Thyroid gland (tissue), 4 donors: ENCODE measurements around the gene ZFHX3. TPM values are rescaled to one million over a fixed set of nuclear protein-coding genes. Genes with fewer than 3 reads are reported as not detected.

Source experiments
- DNase-seq, 2 donors: peaks; one replicate each; pipeline ENCODE4 v3.0.0-alpha.2; 2019
- H3K27ac ChIP-seq, 3 donors: fragments of 200-600 bp; sonication (generic); 1 replicate in 2 of 3; 2 replicates in 1 of 3; pipeline ENCODE4 v1.5.1; 2016 to 2019; ENCODE audit warnings: mild to moderate bottlenecking in 1 of 3, moderate library complexity in 1 of 3
- H3K27me3 ChIP-seq: fragments of 200-600 bp; sonication (generic); one replicate; pipeline ENCODE4 v1.5.1; 2019
- H3K36me3 ChIP-seq, 2 donors: fragments of 200-600 bp; sonication (generic); one replicate each; pipeline ENCODE4 v1.5.1; 2016 to 2019
- H3K4me1 ChIP-seq, 2 donors: fragments of 200-600 bp; sonication (generic); one replicate each; pipeline ENCODE4 v1.5.1; 2017 to 2019
- H3K4me3 ChIP-seq, 3 donors: fragments of 200-600 bp; sonication (generic); replicated peaks in 1 of 3; 1 replicate in 2 of 3; 2 replicates in 1 of 3; pipeline ENCODE4 v1.5.1; 2016; ENCODE audit warnings: mild to moderate bottlenecking in 1 of 3
- H3K9me3 ChIP-seq: fragments of 200-600 bp; sonication (generic); one replicate; pipeline ENCODE4 v1.5.1; 2017
- POLR2A ChIP-seq, 2 donors: fragments of 450-650 bp; IDR thresholded peaks; one replicate each; pipeline ENCODE4 v1.6.1; 2017; ENCODE audit warnings: antibody characterized with exemption in 2 of 2, mild to moderate bottlenecking in 2 of 2, moderate library complexity in 1 of 2
- WGBS, 2 donors: methylation state at CpG; one replicate each; pipeline ENCODE4 v1.1.5; 2017; 5-methylcytosine and 5-hydroxymethylcytosine counted together
- intact Hi-C: fragments of 100-400 bp; cut with DNase I; formaldehyde crosslinking; loops from one replicate; pipeline ENCODE4 v1.15.1; 2023
- total RNA-seq, 4 donors: library from RNA; depleted of rRNA; stranded (reverse); fragments of >200 nt; gene quantifications; one replicate each; pipeline ENCODE4 v1.2.3, GENCODE V29; 2016
- TF ChIP-seq, protein P1 (sequence below), 6 experiments: fragments of 200-600 bp in 3 of 6; fragments of 450-650 bp in 3 of 6; sonication (generic) in 3 of 6; IDR thresholded peaks; one replicate each; pipeline ENCODE4 v1.5.1; 2016 to 2019; ENCODE audit warnings: antibody characterized with exemption in 6 of 6, mild to moderate bottlenecking in 2 of 6, inconsistent platforms in 1 of 6, moderate library complexity in 1 of 6

The ZFHX3 gene
- total RNA-seq, 4 donors from 2014 or later, result 27.4 to 92.9 (median 45.5) TPM

DNA sequence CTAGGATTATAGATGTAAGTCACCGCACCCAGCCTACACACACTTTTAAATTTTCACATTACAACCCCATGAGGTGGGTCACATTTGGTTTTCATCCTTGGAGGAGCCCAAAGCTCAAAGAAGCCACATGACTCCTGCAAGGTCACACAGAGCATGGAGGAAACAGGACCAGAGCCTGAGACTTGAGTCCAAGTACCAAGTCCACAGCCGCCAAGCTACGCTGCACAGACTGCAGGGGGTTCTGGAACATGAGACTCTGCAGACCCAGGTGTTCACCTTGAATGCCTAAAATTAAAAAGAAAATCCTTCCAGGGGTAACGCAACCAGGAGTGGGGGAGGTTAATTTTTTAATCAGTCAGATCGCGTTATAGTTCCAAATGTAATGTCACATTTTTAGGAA is 150.2 kb downstream of the ZFHX3 start:
- no peak overlapping the region for H3K4me3 ChIP-seq
- no peaks in the 10 kb centered on the region for H3K27me3 ChIP-seq
- no peaks in the 10 kb centered on the region for H3K36me3 ChIP-seq
- intact Hi-C loops, result no loop called here
- H3K27ac ChIP-seq, result no peak overlapping the region
- peaks cover 18 to 33% of the 10 kb centered on the region in 2 donors for H3K4me1 ChIP-seq
- TF ChIP-seq, protein P1, sequence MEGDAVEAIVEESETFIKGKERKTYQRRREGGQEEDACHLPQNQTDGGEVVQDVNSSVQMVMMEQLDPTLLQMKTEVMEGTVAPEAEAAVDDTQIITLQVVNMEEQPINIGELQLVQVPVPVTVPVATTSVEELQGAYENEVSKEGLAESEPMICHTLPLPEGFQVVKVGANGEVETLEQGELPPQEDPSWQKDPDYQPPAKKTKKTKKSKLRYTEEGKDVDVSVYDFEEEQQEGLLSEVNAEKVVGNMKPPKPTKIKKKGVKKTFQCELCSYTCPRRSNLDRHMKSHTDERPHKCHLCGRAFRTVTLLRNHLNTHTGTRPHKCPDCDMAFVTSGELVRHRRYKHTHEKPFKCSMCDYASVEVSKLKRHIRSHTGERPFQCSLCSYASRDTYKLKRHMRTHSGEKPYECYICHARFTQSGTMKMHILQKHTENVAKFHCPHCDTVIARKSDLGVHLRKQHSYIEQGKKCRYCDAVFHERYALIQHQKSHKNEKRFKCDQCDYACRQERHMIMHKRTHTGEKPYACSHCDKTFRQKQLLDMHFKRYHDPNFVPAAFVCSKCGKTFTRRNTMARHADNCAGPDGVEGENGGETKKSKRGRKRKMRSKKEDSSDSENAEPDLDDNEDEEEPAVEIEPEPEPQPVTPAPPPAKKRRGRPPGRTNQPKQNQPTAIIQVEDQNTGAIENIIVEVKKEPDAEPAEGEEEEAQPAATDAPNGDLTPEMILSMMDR (IDR thresholded peaks at IDR 0.05), result no peak
- TF ChIP-seq POLR2A (IDR thresholded peaks at IDR 0.05), result no peak
- WGBS, 2 donors, result 98 to 99% methylated on average over 6 of the region's 6 CpGs
- no peaks in the 10 kb centered on the region for H3K9me3 ChIP-seq
- DNase-seq, result no peak

DNA sequence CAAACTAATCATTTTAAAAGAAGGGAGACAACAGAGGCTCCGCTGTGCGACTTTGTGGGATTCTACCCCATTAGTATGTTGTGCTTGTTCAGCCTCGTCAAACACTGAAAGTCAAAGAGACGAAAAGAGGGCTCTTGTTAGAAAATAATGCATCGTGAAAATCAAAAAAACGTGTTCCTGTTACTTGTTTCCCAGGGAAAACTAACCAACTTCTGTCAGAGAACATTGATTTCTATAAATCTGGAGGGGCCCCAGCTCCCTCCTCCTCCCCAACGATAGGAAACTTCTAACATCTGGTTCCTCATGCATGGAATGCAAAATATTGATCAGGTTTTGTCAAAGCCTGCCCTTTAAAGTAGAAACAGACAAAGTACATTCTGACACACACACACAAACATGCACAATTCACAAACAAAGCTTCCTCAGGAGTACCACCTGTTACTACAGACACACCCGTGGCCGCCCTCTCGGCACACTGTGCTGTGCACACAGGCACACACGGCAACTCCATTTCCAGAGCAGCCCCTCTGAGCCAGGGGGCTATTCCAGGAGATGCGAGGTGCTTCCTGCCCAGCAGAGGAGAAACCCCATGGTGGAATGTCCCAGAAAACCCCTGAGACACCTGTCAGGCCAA is 151.3 kb downstream of the ZFHX3 start:
- peaks cover 18 to 33% of the 10 kb centered on the region in 2 donors for H3K4me1 ChIP-seq
- 91 to 95% methylated on average over 11 to 12 of the region's 12 CpGs for WGBS, 2 donors
- no peaks in the 10 kb centered on the region for H3K9me3 ChIP-seq
- no peak overlapping the region for H3K4me3 ChIP-seq
- TF ChIP-seq, protein P1 (IDR thresholded peaks at IDR 0.05), result no peak
- no peak for TF ChIP-seq POLR2A (IDR thresholded peaks at IDR 0.05)
- no peaks in the 10 kb centered on the region for H3K36me3 ChIP-seq
- H3K27ac ChIP-seq, result no peak overlapping the region
- intact Hi-C loops, result no loop called here
- no peaks in the 10 kb centered on the region for H3K27me3 ChIP-seq
- DNase-seq, result no peak

DNA sequence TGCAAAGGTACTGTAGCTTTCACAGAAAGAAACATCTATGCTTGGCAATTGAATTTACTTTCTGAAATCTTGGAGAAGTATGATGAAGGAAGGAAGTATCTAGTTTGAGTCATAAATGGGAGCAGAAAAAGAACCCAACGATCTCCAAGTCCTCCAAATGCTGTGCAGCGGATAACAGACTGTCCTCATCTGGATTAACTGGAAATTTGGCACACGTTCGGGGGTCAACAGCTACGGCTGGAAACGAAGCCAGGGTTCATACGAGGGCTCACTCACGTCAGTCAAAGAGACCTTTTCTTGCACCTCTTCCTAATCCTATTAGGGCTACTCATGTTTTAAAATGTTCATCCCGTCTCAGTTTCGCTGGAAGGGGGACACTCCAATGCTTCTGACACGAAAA is 152.0 kb downstream of the ZFHX3 start:
- Histone ChIP-seq H3K27ac (peak overlapping the region in 2 of 3 donors; percentile 78 to 91), H3K36me3 (no peaks in the 10 kb centered on the region), H3K9me3 (no peaks in the 10 kb centered on the region), H3K4me3 (no peak overlapping the region), H3K4me1 (peaks cover 18 to 26% of the 10 kb centered on the region in 2 donors), H3K27me3 (no peaks in the 10 kb centered on the region)
- TF ChIP-seq, protein P1 (IDR thresholded peaks at IDR 0.05), result no peak
- no peak for TF ChIP-seq POLR2A (IDR thresholded peaks at IDR 0.05)
- no peak for DNase-seq
- intact Hi-C loops, result no loop called here
- WGBS, 2 donors, result 72 to 87% methylated on average over 11 of the region's 11 CpGs

DNA sequence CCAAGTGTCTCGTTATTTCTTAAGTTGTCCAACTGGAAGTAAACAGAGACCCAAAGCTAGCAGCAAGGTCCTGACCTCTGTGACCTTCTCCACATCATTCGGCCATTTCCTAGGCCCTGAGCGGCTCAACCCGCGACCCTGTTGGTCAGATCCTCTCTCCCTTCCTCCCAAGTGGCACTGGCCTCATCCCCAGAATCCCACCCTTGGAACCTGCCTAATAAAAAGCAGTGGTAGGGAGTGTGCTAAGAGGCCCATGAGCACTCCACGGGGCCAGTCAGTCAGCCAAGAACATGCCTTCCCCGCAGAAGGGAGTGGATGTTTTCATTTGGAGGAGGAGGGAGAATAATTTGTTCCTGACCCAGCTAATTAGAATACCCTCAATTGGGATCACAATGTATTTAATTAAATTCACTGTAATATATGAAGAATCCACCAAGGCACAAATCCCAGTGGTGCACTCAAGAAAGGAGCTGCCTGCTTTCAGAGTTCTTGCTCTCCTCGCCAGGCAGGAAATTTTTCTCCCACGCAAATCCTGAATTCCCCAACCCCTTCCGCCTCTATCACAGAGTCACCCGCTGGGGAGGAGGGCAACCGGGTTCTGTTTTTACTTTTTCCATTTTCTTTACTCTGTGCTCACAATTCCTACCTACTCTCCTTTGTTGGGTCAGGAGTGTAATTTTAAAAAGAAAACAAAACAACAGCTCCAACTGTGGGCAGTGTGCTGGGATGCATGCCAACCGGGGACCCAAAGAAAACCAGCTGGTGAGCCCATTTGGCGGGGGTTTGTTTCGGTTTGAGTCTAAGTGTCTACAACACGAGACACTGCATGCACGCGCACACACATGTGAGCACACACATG is 153.4 kb downstream of the ZFHX3 start:
- TF ChIP-seq POLR2A (IDR thresholded peaks at IDR 0.05), result no peak
- TF ChIP-seq, protein P1 (IDR thresholded peaks at IDR 0.05), result no peak
- Histone ChIP-seq H3K9me3 (no peaks in the 10 kb centered on the region), H3K27me3 (no peaks in the 10 kb centered on the region), H3K4me3 (no peak overlapping the region), H3K27ac (peak overlapping the region; percentile 78 to 91 (median 88)), H3K36me3 (peaks cover 0 to 2% of the 10 kb centered on the region in 2 donors), H3K4me1 (peaks cover 18 to 30% of the 10 kb centered on the region in 2 donors)
- intact Hi-C loops, result no loop called here
- peak; percentile 89 to 90 for DNase-seq
- WGBS, 2 donors, result 25 to 34% methylated on average over 18 of the region's 18 CpGs
